Measurements from ENCODE around the gene SF3B1. TPM values are rescaled to one million over a fixed set of nuclear protein-coding genes. Genes with fewer than 3 reads are reported as not detected.

SF3B1 gene
- total RNA-seq, 2 donors from 2014 or later = 361 to 396 TPM

DNA sequence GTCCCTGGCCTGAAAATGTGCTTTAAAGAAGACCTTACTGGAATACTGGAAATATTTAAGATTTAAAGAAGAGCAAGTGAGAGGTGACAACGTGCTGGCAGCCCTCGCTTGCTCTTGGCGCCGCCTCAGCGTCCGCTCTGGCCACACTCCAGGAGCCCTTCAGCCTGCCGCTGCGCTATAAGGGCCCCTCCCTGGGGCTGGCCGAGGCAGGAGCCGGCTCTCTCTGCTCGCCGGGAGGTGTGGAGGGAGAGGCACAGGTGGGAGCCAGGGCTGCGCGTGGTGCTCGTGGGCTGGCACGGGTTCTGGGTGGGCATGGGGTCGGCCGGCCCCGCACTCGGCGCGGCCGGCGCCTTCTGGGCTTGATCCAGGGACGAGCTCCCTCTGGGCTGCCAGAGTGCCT, 15.6 kb upstream of the SF3B1 start:
- Histone ChIP-seq H3K36me3 (replicated peaks in 1 of 2; ENCODE audit: insufficient read depth in 1 of 2, low read depth in 2 of 2) (no peaks in the 10 kb centered on the region), H3K4me3 (no peak overlapping the region), H3K27me3 (no peaks in the 10 kb centered on the region), H3K4me1 (peaks cover 16% of the 10 kb centered on the region), H3K9me3 (no peaks in the 10 kb centered on the region), H3K27ac (no peak overlapping the region)
- intact Hi-C loops (cut with DNase I) = no loop called here
- no peak for ATAC-seq
- 80 to 89% methylated on average over 9 to 20 of the region's 25 CpGs for WGBS, 2 donors
- no peak for DNase-seq
- no peak for TF ChIP-seq POLR2A (IDR thresholded peaks at IDR 0.05)
- TF ChIP-seq, protein P1, sequence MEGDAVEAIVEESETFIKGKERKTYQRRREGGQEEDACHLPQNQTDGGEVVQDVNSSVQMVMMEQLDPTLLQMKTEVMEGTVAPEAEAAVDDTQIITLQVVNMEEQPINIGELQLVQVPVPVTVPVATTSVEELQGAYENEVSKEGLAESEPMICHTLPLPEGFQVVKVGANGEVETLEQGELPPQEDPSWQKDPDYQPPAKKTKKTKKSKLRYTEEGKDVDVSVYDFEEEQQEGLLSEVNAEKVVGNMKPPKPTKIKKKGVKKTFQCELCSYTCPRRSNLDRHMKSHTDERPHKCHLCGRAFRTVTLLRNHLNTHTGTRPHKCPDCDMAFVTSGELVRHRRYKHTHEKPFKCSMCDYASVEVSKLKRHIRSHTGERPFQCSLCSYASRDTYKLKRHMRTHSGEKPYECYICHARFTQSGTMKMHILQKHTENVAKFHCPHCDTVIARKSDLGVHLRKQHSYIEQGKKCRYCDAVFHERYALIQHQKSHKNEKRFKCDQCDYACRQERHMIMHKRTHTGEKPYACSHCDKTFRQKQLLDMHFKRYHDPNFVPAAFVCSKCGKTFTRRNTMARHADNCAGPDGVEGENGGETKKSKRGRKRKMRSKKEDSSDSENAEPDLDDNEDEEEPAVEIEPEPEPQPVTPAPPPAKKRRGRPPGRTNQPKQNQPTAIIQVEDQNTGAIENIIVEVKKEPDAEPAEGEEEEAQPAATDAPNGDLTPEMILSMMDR (IDR thresholded peaks at IDR 0.05) = no peak

DNA sequence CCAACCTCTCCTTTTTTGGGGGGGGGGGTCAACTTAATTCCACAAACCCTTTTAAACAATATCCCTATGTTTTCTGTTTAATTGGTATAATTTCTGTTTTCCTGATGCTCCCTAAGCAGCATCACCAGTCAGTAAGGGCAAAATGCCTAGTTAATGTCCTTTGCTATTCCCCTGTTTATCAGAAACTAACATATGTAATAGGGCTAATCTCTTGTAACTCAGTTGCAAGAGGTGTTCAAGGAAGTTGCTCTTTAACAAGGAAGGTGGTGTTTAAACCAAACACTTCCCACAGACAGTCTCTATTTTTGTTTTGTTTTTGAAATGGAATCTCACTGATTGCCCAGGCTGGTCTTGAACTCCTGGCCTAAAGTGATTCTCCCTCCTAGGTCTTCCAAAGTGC, 12.0 kb upstream of the SF3B1 start:
- H3K4me1 ChIP-seq = no peaks in the 10 kb centered on the region
- H3K36me3 ChIP-seq (replicated peaks in 1 of 2; ENCODE audit: insufficient read depth in 1 of 2, low read depth in 2 of 2) = no peaks in the 10 kb centered on the region
- DNase-seq (no peak), ATAC-seq (no peak)
- TF ChIP-seq, protein P1 (IDR thresholded peaks at IDR 0.05) = no peak
- no peak for TF ChIP-seq POLR2A (IDR thresholded peaks at IDR 0.05)
- intact Hi-C loops (cut with DNase I) = no loop called here
- H3K27me3 ChIP-seq = no peaks in the 10 kb centered on the region
- H3K9me3 ChIP-seq = no peaks in the 10 kb centered on the region
- no peak overlapping the region for H3K27ac ChIP-seq
- no peak overlapping the region for H3K4me3 ChIP-seq

DNA sequence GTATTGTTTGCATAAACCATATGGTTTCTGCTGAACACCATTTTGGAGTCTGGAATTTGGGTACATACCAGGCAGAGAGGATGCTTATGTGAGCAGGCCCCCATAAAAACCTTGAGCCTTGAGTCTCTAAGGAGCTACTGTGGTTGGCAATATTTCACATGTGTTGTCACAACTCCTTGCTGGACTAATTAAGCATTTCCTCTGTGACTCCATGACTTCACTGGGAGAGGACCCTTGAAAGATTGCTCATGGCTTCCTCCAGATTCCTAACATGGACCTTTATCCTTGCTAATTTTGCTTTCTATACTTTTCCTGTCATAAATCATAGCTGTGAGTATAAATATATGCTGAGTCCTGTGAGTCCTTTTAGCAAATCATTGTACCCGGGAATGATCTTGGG, 10.9 kb upstream of the SF3B1 start:
- WGBS, 2 donors = 64 to 75% methylated on average over 1 of the region's 1 CpG
- no peak for TF ChIP-seq POLR2A (IDR thresholded peaks at IDR 0.05)
- TF ChIP-seq, protein P1 (IDR thresholded peaks at IDR 0.05) = no peak
- H3K4me1 ChIP-seq = no peaks in the 10 kb centered on the region

DNA sequence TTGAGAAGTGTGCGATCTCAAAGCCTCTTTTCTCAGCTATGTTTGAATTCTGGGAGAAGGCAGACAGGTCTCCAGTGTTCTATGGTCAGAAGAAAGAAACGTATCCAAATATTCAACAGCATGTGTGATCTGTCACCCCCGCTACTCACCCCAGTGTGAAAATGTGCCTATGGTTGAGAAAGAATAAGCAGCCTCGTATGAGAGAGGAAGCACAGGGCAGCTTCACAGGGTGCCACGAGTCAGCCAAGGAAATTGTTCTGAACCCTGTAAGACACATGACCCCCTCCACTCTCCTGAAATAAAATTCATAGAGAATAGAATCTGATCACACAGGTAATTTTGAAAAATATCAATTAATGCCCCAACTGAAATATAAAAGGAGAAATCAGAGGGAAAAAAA, 8.0 kb upstream of the SF3B1 start:
- Histone ChIP-seq H3K9me3 (no peaks in the 10 kb centered on the region), H3K36me3 (replicated peaks in 1 of 2; ENCODE audit: insufficient read depth in 1 of 2, low read depth in 2 of 2) (no peaks in the 10 kb centered on the region), H3K27ac (no peak overlapping the region), H3K27me3 (no peaks in the 10 kb centered on the region), H3K4me3 (no peak overlapping the region), H3K4me1 (no peaks in the 10 kb centered on the region)
- no peak for ATAC-seq
- TF ChIP-seq, protein P1 (IDR thresholded peaks at IDR 0.05) = no peak
- WGBS, 2 donors = 47 to 58% methylated on average over 5 of the region's 5 CpGs
- intact Hi-C loops (cut with DNase I) = no loop called here
- peak in 1 of 4 donors; percentile 26 for DNase-seq

More for the DNA sequence above, 10.9 kb upstream of the SF3B1 start:
- Histone ChIP-seq H3K27me3 (no peaks in the 10 kb centered on the region), H3K9me3 (no peaks in the 10 kb centered on the region), H3K4me3 (no peak overlapping the region), H3K27ac (no peak overlapping the region), H3K36me3 (replicated peaks in 1 of 2; ENCODE audit: insufficient read depth in 1 of 2, low read depth in 2 of 2) (no peaks in the 10 kb centered on the region)
- intact Hi-C loops (cut with DNase I) = no loop called here
- ATAC-seq (no peak), DNase-seq (no peak)

DNA sequence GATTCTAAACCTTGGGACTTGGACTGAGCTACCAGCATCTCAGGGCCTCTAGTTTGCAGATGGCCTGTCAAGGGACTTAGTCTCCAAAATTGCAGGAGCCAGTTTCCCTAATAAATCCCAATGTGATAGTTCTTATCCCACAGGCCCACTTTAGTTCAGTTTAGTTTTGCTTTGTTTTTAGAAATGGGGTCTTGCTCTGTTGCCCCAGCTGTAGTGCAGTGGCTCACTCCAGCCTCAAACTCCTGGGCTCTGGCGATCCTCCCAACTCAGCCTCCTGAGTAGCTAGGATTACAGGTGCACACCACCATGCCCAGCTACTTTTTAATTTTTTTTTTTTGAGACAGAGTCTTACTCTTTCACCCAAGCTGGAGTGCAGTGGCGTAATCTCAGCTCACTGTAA, 2.6 kb upstream of the SF3B1 start:
- H3K4me3 ChIP-seq = no peak overlapping the region
- intact Hi-C loops (cut with DNase I) = no loop called here
- H3K27me3 ChIP-seq = no peaks in the 10 kb centered on the region
- WGBS, 2 donors = 94 to 100% methylated on average over 2 of the region's 2 CpGs
- H3K27ac ChIP-seq = no peak overlapping the region
- DNase-seq (no peak), ATAC-seq (no peak)
- no peaks in the 10 kb centered on the region for H3K36me3 ChIP-seq (replicated peaks in 1 of 2; ENCODE audit: insufficient read depth in 1 of 2, low read depth in 2 of 2)
- TF ChIP-seq, protein P1 (IDR thresholded peaks at IDR 0.05) = no peak
- TF ChIP-seq POLR2A (IDR thresholded peaks at IDR 0.05) = no peak
- H3K9me3 ChIP-seq = no peaks in the 10 kb centered on the region
- H3K4me1 ChIP-seq = peaks cover 19% of the 10 kb centered on the region
